ENCODE data around the gene KIF25.

GRCh38 chr6:168090064-168090690 is 92.7 kb downstream of the KIF25 start:
- no peak for TF ChIP-seq CTCF (conservative IDR thresholded peaks at IDR 0.05)
- TF ChIP-seq EZH2 (IDR thresholded peaks at IDR 0.05; ENCODE audit: low read depth): no peak
